SU-DHL-6 (cell line): ENCODE data around the gene NPIPB2.
"Not testable (repeated sequence)": the region's sequence is repeated elsewhere in the genome, so short reads cannot be mapped to it uniquely, and the experiment has no call there.

Source experiments
- H2AFZ ChIP-seq: fragments of 200-600 bp; sonication (generic); 2 replicates; pipeline ENCODE4 v1.6.1; 2014; ENCODE audit warnings: low read depth, mild to moderate bottlenecking, moderate library complexity, mixed read lengths, antibody characterized with exemption, low read length; ENCODE audit not compliant: severe bottlenecking
- H3F3A ChIP-seq: fragments of 200-600 bp; shearing (Covaris generic); 2 replicates; pipeline ENCODE4 v1.6.0; 2016; ENCODE audit warnings: antibody characterized with exemption, mild to moderate bottlenecking; ENCODE audit not compliant: insufficient read depth
- H3K27ac ChIP-seq: fragments of 200-600 bp; sonication (generic); 2 replicates; pipeline ENCODE4 v1.5.1; 2016; ENCODE audit warnings: low read depth, mild to moderate bottlenecking, low read length, moderate library complexity, mixed read lengths
- H3K27me3 ChIP-seq: fragments of 200-600 bp; sonication (generic), shearing (Covaris generic); 2 replicates; pipeline ENCODE4 v1.6.0; 2014; ENCODE audit warnings: mild to moderate bottlenecking, low read length
- H3K36me3 ChIP-seq: fragments of 200-600 bp; sonication (generic); 2 replicates; pipeline ENCODE4 v1.6.1; 2014; ENCODE audit warnings: mild to moderate bottlenecking, low read length, mixed read lengths
- H3K4me2 ChIP-seq: fragments of 300-600, 200-600 bp; shearing (Covaris generic), sonication (generic); 2 replicates; pipeline ENCODE4 v1.6.0; 2014; ENCODE audit warnings: low read length, low read depth, mild to moderate bottlenecking; ENCODE audit not compliant: poor library complexity, severe bottlenecking
- H3K4me3 ChIP-seq: fragments of 200-600 bp; sonication (generic); 2 replicates; pipeline ENCODE4 v1.5.1; 2014; ENCODE audit warnings: antibody characterized with exemption, low read length, mild to moderate bottlenecking, mixed read lengths; ENCODE audit not compliant: insufficient read depth, poor library complexity, severe bottlenecking
- H3K79me2 ChIP-seq: fragments of 200-600 bp; sonication (generic); 2 replicates; pipeline ENCODE4 v1.6.1; 2014; ENCODE audit warnings: mild to moderate bottlenecking, low read length, moderate library complexity; ENCODE audit not compliant: insufficient read depth
- H3K9ac ChIP-seq: fragments of 200-600 bp; sonication (generic); 2 replicates; pipeline ENCODE4 v1.7.0; 2014; ENCODE audit warnings: mild to moderate bottlenecking, low read length
- H3K9me2 ChIP-seq: fragments of 200-600 bp; sonication (generic); replicated peaks from 2 replicates; pipeline ENCODE4 v1.6.1; 2014; ENCODE audit warnings: low read length; ENCODE audit not compliant: insufficient read depth
- H3K9me3 ChIP-seq: fragments of 200-600 bp; sonication (generic); 2 replicates; pipeline ENCODE4 v1.6.1; 2014; ENCODE audit warnings: low read length, mixed read lengths; ENCODE audit not compliant: insufficient read depth
- H4K20me1 ChIP-seq: fragments of 200-600 bp; sonication (generic); 2 replicates; pipeline ENCODE4 v1.6.1; 2014; ENCODE audit warnings: low read depth, mild to moderate bottlenecking, antibody characterized with exemption, low read length, moderate library complexity, mixed read lengths
- CTCF ChIP-seq: fragments of 200-600 bp; sonication (generic); IDR thresholded peaks from one replicate; pipeline ENCODE4 v1.5.1; 2017; ENCODE audit warnings: antibody characterized with exemption, mild to moderate bottlenecking, low read length, moderate library complexity; ENCODE audit not compliant: insufficient read depth, poor library complexity, severe bottlenecking
- EZH2phosphoT487 ChIP-seq: fragments of 200-600 bp; sonication (generic), shearing (Covaris generic); conservative IDR thresholded peaks from 2 replicates; pipeline ENCODE4 v1.6.1; 2018; ENCODE audit warnings: mild to moderate bottlenecking, antibody characterized with exemption, low read length, moderate library complexity, mixed read lengths

NPIPB2 gene

GRCh38 chr16:11949527-11949926 is 7.7 kb upstream of the NPIPB2 start:
- Histone ChIP-seq H2AFZ (no peak overlapping the region), H3K4me2 (peak overlapping the region; percentile 36)

GRCh38 chr16:11948819-11949218 is 7.0 kb upstream of the NPIPB2 start:
- H3K4me3 ChIP-seq, result no peak overlapping the region
- H4K20me1 ChIP-seq, result no peaks in the 10 kb centered on the region
- H3F3A ChIP-seq, result peaks cover 12% of the 10 kb centered on the region
- H3K36me3 ChIP-seq, result no peaks in the 10 kb centered on the region
- H3K9me3 ChIP-seq, result no peaks in the 10 kb centered on the region
- TF ChIP-seq CTCF (no peak), EZH2phosphoT487 (no peak)
- no peaks in the 10 kb centered on the region for H3K79me2 ChIP-seq
- no peaks in the 10 kb centered on the region for H3K9me2 ChIP-seq
- no peak overlapping the region for H3K27ac ChIP-seq
- H3K9ac ChIP-seq, result no peak overlapping the region
- H3K27me3 ChIP-seq, result no peaks in the 10 kb centered on the region
- no peak overlapping the region for H2AFZ ChIP-seq
- H3K4me2 ChIP-seq, result no peak overlapping the region

More at GRCh38 chr16:11949527-11949926, 7.7 kb upstream of the NPIPB2 start:
- Histone ChIP-seq H3K79me2 (no peaks in the 10 kb centered on the region), H4K20me1 (no peaks in the 10 kb centered on the region), H3K27ac (no peak overlapping the region), H3F3A (peaks cover 12% of the 10 kb centered on the region), H3K27me3 (no peaks in the 10 kb centered on the region), H3K9me2 (no peaks in the 10 kb centered on the region), H3K9ac (no peak overlapping the region), H3K9me3 (no peaks in the 10 kb centered on the region), H3K4me3 (no peak overlapping the region), H3K36me3 (no peaks in the 10 kb centered on the region)
- TF ChIP-seq CTCF (peak; percentile 60), EZH2phosphoT487 (no peak)

- H3K4me3 ChIP-seq, result no peak overlapping the region
Measured at GRCh38 chr16:11946433-11946832, 4.6 kb upstream of the NPIPB2 start.

GRCh38 chr16:11927350-11927749 is 14.5 kb downstream of the NPIPB2 start:
- not testable (repeated sequence) for H3K4me2 ChIP-seq, H3K9me3 ChIP-seq, H2AFZ ChIP-seq

More at GRCh38 chr16:11946433-11946832, 4.6 kb upstream of the NPIPB2 start:
- Histone ChIP-seq H3K9ac (no peak overlapping the region), H3K9me2 (no peaks in the 10 kb centered on the region), H3K79me2 (no peaks in the 10 kb centered on the region), H3K27me3 (no peaks in the 10 kb centered on the region), H2AFZ (no peak overlapping the region), H4K20me1 (no peaks in the 10 kb centered on the region), H3K27ac (no peak overlapping the region), H3K4me2 (no peak overlapping the region), H3K9me3 (no peaks in the 10 kb centered on the region), H3F3A (peaks cover 12% of the 10 kb centered on the region), H3K36me3 (no peaks in the 10 kb centered on the region)
- no peak for TF ChIP-seq EZH2phosphoT487
- no peak for TF ChIP-seq CTCF

GRCh38 chr16:11924046-11924445 is 17.8 kb downstream of the NPIPB2 start:
- H3F3A ChIP-seq, H3K36me3 ChIP-seq, H3K9me3 ChIP-seq, H3K4me3 ChIP-seq, H3K79me2 ChIP-seq, H2AFZ ChIP-seq, H3K9me2 ChIP-seq, H3K27me3 ChIP-seq, H3K9ac ChIP-seq, H4K20me1 ChIP-seq, H3K27ac ChIP-seq, H3K4me2 ChIP-seq: not testable (repeated sequence)

More at GRCh38 chr16:11927350-11927749, 14.5 kb downstream of the NPIPB2 start:
- H3K79me2 ChIP-seq, H3K27me3 ChIP-seq, H3K36me3 ChIP-seq, H3F3A ChIP-seq, H3K9ac ChIP-seq, H3K27ac ChIP-seq, H3K4me3 ChIP-seq, H4K20me1 ChIP-seq, H3K9me2 ChIP-seq: not testable (repeated sequence)
